SH-SY5Y (cell line): Measurements from ENCODE around the gene HMGB4.

Experiments
- GATA2 ChIP-seq: IDR thresholded peaks from 2 replicates; pipeline ENCODE4 v1.6.1; 2011; ENCODE audit warnings: mild to moderate bottlenecking, low read depth, low read length
- GATA3 ChIP-seq: IDR thresholded peaks from 2 replicates; pipeline ENCODE4 v1.6.1; 2011; ENCODE audit warnings: low read depth, mild to moderate bottlenecking, low read length, moderate library complexity

DNA sequence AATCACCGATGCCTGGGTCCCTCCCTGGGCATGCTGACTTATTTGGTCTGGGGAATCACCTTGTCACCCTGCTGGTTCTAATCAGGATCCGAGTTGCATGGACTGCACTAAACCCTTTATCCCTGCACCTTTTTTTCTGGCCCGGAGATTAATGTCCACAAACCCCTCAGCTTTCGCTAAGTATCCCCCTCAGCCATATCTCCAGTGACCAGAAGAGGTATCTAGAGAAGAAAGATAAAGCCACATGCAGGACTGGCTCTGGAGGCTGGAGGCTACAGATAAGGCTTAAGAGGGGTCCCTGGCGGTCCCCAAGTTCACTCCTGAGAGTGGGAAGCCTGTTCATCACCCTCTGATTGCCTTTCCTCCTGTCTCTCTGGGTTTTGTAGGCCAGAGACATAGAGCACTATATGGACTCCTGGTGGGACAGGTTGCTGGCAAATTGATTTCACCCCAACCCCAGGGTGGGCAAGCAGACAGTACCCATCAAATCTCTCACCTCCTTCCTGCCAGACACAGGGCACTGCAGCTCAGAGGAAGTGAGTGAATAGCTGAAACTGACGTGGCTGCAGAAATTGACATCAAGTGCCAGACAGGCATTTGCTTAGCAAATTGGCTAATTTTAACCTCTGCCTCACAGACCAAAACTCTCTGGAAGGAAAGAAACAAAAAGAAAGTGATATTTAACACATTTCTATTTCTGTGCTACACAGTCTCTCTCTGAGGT is 38.8 kb downstream of the HMGB4 start:
- TF ChIP-seq GATA2 (no peak), GATA3 (no peak)
